Kidney epithelial cell (primary cell): Measurements from ENCODE around the gene C22orf31. TPM values are rescaled to one million over a fixed set of nuclear protein-coding genes. Genes with fewer than 3 reads are reported as not detected.
"Not testable (repeated sequence)": the region's sequence is repeated elsewhere in the genome, so short reads cannot be mapped to it uniquely, and the experiment has no call there.

Experiments used
- DNase-seq: peaks from one replicate; pipeline ENCODE4 v3.0.0-alpha.2; 2010; ENCODE audit warnings: low read depth
- H3K27me3 ChIP-seq: 2 replicates; pipeline ENCODE4 v1.6.0; 2011; ENCODE audit warnings: low read length; ENCODE audit not compliant: control insufficient read depth, insufficient read depth
- H3K36me3 ChIP-seq: 2 replicates; pipeline ENCODE4 v1.5.1; 2011; ENCODE audit warnings: low read length; ENCODE audit not compliant: control insufficient read depth, insufficient read depth
- H3K4me3 ChIP-seq: 2 replicates; pipeline ENCODE4 v1.5.1; 2011; ENCODE audit warnings: low read depth, mild to moderate bottlenecking, control low read depth, low read length
- CTCF ChIP-seq: IDR thresholded peaks from 2 replicates; pipeline ENCODE4 v1.5.1; 2011; ENCODE audit warnings: mild to moderate bottlenecking, moderate library complexity, low read length, control low read depth, inconsistent platforms; ENCODE audit not compliant: insufficient read depth, poor library complexity, severe bottlenecking
- total RNA-seq: library from RNA; depleted of rRNA; stranded (reverse); fragments of >200 nt; gene quantifications from 2 replicates; pipeline ENCODE4 v1.2.3, GENCODE V29; 2015

Gene C22orf31
- total RNA-seq, 1 donor from 2014 or later = not detected

GRCh38 chr22:29040385-29041275, 21.0 kb downstream of the C22orf31 start:
- no peak for DNase-seq
- H3K36me3 ChIP-seq = no peaks in the 10 kb centered on the region
- H3K27me3 ChIP-seq = no peaks in the 10 kb centered on the region
- peak; percentile 95 for TF ChIP-seq CTCF
- no peak overlapping the region for H3K4me3 ChIP-seq

GRCh38 chr22:29039684-29040083, 21.9 kb downstream of the C22orf31 start:
- not testable (repeated sequence) for H3K4me3 ChIP-seq, H3K27me3 ChIP-seq, H3K36me3 ChIP-seq, DNase-seq

GRCh38 chr22:29039148-29039547, 22.5 kb downstream of the C22orf31 start:
- no peak for DNase-seq
- Histone ChIP-seq H3K27me3 (no peaks in the 10 kb centered on the region), H3K4me3 (no peak overlapping the region), H3K36me3 (no peaks in the 10 kb centered on the region)
- no peak for TF ChIP-seq CTCF

- Histone ChIP-seq H3K4me3 (no peak overlapping the region), H3K27me3 (no peaks in the 10 kb centered on the region), H3K36me3 (no peaks in the 10 kb centered on the region)
- DNase-seq = no peak
- TF ChIP-seq CTCF = no peak
Measured at GRCh38 chr22:29037340-29037932, 24.2 kb downstream of the C22orf31 start.

GRCh38 chr22:29032584-29032983, 29.0 kb downstream of the C22orf31 start:
- no peaks in the 10 kb centered on the region for H3K27me3 ChIP-seq
- TF ChIP-seq CTCF = no peak
- H3K36me3 ChIP-seq = no peaks in the 10 kb centered on the region
- no peak overlapping the region for H3K4me3 ChIP-seq
- no peak for DNase-seq

- DNase-seq = no peak
- TF ChIP-seq CTCF = no peak
- H3K27me3 ChIP-seq = no peaks in the 10 kb centered on the region
- H3K36me3 ChIP-seq = no peaks in the 10 kb centered on the region
- H3K4me3 ChIP-seq = no peak overlapping the region
Measured at GRCh38 chr22:29032014-29032475, 29.6 kb downstream of the C22orf31 start.
